ENCODE data around the gene ATG101. TPM values are rescaled to one million over a fixed set of nuclear protein-coding genes. Genes with fewer than 3 reads are reported as not detected.

ATG101 gene
- polyA plus RNA-seq, 1 of the 3 experiments (the other 2 are of a cell fraction): 160 TPM

DNA sequence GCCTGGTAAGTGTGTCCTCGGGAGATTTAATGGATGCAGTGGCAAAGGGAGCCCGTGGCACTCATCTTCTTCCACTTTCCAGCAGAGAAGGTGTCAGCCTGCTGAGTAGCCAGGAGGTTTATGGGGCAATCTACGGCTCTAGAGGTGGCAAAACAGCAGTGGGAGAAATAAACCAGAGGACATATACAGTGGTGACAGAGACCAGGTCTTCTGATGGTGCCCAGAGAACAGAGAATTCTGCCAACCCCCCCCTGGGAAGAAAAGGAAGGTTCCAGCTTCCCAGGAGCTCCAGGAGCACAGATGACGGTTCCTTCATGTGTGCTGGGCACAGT, 52.7 kb downstream of the ATG101 start:
- ChIA-PET POLR2A (no interaction called here), CTCF (interaction anchor here (0.6 to 13.5 kb wide), 17 partner anchors 10 to 1828 kb away, joined by 3 to 247 read pairs (median 4); partner anchors contain the start of gene ATG101)
- Histone ChIP-seq H3K79me2 (ENCODE audit: insufficient read depth) (no peaks in the 10 kb centered on the region), H3K4me3 (ENCODE audit: low read depth in 2 of 2, low read length in 1 of 2) (no peak overlapping the region), H3K4me1 (ENCODE audit: control insufficient read depth in 1 of 2, insufficient read depth in 2 of 2, low read depth in 1 of 2, low read length in 1 of 2) (peaks cover 0 to 26% of the 10 kb centered on the region in 2 experiments; a peak in 1 of 4 replicates), H3K9ac (no peak overlapping the region), H3K27me3 (ENCODE audit: insufficient read depth) (no peaks in the 10 kb centered on the region; the same call in 1 of the 2 replicates), H3F3A (replicated peaks; ENCODE audit: insufficient read depth) (peaks cover 4% of the 10 kb centered on the region), H3K4me2 (no peak overlapping the region), H3K9me2 (no peaks in the 10 kb centered on the region), H3K9me3 (no peaks in the 10 kb centered on the region), H3K27ac (ENCODE audit: low read depth in 2 of 2, low read length in 1 of 2) (no peak overlapping the region), H4K20me1 (ENCODE audit: insufficient read depth) (no peaks in the 10 kb centered on the region), H3K36me3 (replicated peaks in 1 of 2; ENCODE audit: control insufficient read depth in 1 of 2, insufficient read depth in 2 of 2, low read length in 1 of 2) (no peaks in the 10 kb centered on the region), H2AFZ (ENCODE audit: low read depth) (no peak overlapping the region)
- TF ChIP-seq NFIC (IDR thresholded peaks at IDR 0.05; ENCODE audit: borderline replicate concordance) (no peak), POLR2AphosphoS5 (IDR thresholded peaks at IDR 0.05; ENCODE audit: low read depth, low read length) (no peak), FOXM1 (IDR thresholded peaks at IDR 0.05; ENCODE audit: low read depth) (no peak), EP300 (IDR thresholded peaks at IDR 0.05; ENCODE audit: borderline replicate concordance in 1 of 2, low read depth in 1 of 2, low read length in 1 of 2) (no peak), FOSL2 (IDR thresholded peaks at IDR 0.05; ENCODE audit: borderline replicate concordance, low read depth) (no peak), EZH2phosphoT487 (IDR thresholded peaks at IDR 0.05; ENCODE audit: borderline replicate concordance, low read depth) (no peak), GABPA (IDR thresholded peaks at IDR 0.05; ENCODE audit: low read depth) (no peak)
- TF ChIP-seq, protein P1, sequence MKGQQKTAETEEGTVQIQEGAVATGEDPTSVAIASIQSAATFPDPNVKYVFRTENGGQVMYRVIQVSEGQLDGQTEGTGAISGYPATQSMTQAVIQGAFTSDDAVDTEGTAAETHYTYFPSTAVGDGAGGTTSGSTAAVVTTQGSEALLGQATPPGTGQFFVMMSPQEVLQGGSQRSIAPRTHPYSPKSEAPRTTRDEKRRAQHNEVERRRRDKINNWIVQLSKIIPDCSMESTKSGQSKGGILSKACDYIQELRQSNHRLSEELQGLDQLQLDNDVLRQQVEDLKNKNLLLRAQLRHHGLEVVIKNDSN (IDR thresholded peaks at IDR 0.05; ENCODE audit: borderline replicate concordance, low read depth): no peak
- TF ChIP-seq, protein P2, sequence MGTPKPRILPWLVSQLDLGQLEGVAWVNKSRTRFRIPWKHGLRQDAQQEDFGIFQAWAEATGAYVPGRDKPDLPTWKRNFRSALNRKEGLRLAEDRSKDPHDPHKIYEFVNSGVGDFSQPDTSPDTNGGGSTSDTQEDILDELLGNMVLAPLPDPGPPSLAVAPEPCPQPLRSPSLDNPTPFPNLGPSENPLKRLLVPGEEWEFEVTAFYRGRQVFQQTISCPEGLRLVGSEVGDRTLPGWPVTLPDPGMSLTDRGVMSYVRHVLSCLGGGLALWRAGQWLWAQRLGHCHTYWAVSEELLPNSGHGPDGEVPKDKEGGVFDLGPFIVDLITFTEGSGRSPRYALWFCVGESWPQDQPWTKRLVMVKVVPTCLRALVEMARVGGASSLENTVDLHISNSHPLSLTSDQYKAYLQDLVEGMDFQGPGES (IDR thresholded peaks at IDR 0.05; ENCODE audit: low read depth, low read length): no peak
- TF ChIP-seq, protein P3, sequence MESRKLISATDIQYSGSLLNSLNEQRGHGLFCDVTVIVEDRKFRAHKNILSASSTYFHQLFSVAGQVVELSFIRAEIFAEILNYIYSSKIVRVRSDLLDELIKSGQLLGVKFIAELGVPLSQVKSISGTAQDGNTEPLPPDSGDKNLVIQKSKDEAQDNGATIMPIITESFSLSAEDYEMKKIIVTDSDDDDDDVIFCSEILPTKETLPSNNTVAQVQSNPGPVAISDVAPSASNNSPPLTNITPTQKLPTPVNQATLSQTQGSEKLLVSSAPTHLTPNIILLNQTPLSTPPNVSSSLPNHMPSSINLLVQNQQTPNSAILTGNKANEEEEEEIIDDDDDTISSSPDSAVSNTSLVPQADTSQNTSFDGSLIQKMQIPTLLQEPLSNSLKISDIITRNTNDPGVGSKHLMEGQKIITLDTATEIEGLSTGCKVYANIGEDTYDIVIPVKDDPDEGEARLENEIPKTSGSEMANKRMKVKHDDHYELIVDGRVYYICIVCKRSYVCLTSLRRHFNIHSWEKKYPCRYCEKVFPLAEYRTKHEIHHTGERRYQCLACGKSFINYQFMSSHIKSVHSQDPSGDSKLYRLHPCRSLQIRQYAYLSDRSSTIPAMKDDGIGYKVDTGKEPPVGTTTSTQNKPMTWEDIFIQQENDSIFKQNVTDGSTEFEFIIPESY (IDR thresholded peaks at IDR 0.05; ENCODE audit: borderline replicate concordance, low read depth): no peak
- 51% methylated on average over 3 of the region's 4 CpGs for whole genome bisulfite sequencing (ENCODE audit: low lambda C conversion rate)
- DNase-seq: peak; percentile 11

DNA sequence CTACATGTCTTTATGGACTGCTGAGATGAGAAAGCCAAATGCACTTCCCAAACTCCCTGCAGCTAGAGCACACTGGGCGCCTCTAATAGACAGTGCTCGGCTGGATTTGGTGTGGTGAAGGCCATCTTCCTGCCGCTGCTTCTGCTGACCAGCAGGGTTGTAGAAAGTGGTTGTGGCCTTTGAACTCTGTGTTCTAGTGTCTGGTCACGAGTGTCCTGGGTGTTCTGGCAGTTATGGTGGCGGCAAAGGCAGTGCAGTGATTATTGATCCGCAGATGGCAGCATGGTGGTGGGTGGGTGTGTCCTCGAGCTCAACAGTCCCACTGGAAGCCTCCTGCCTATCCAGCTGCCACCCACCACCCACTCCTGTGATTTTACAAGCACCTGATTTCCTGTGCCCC, 53.1 kb downstream of the ATG101 start:
- 61% methylated on average over 7 of the region's 7 CpGs for WGBS (ENCODE audit: low lambda C conversion rate)
- peaks cover 4% of the 10 kb centered on the region for H3F3A ChIP-seq (replicated peaks; ENCODE audit: insufficient read depth)
- no peak overlapping the region for H3K4me2 ChIP-seq
- no peaks in the 10 kb centered on the region for H3K36me3 ChIP-seq (replicated peaks in 1 of 2; ENCODE audit: control insufficient read depth in 1 of 2, insufficient read depth in 2 of 2, low read length in 1 of 2)
- peaks cover 0 to 26% of the 10 kb centered on the region in 2 experiments; a peak in 1 of 4 replicates for H3K4me1 ChIP-seq (ENCODE audit: control insufficient read depth in 1 of 2, insufficient read depth in 2 of 2, low read depth in 1 of 2, low read length in 1 of 2)
- ChIA-PET POLR2A (no interaction called here), CTCF (interaction anchor here (0.6 to 13.5 kb wide), 14 partner anchors 10 to 763 kb away, joined by 3 to 247 read pairs (median 4); no protein-coding TSS in a partner anchor)
- H3K9ac ChIP-seq: no peak overlapping the region
- H2AFZ ChIP-seq (ENCODE audit: low read depth): no peak overlapping the region
- DNase-seq: no peak
- no peak for TF ChIP-seq CHD2 (IDR thresholded peaks at IDR 0.05; ENCODE audit: low read length, partially characterized antibody)
- TF ChIP-seq, protein P1 (IDR thresholded peaks at IDR 0.05; ENCODE audit: borderline replicate concordance, low read depth): no peak
- TF ChIP-seq, protein P4, sequence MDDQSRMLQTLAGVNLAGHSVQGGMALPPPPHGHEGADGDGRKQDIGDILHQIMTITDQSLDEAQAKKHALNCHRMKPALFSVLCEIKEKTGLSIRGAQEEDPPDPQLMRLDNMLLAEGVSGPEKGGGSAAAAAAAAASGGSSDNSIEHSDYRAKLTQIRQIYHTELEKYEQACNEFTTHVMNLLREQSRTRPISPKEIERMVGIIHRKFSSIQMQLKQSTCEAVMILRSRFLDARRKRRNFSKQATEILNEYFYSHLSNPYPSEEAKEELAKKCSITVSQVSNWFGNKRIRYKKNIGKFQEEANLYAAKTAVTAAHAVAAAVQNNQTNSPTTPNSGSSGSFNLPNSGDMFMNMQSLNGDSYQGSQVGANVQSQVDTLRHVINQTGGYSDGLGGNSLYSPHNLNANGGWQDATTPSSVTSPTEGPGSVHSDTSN (IDR thresholded peaks at IDR 0.05): no peak
- TF ChIP-seq NFIC (IDR thresholded peaks at IDR 0.05; ENCODE audit: borderline replicate concordance): no peak
- no peak for TF ChIP-seq MEF2A (IDR thresholded peaks at IDR 0.05; ENCODE audit: borderline replicate concordance, low read depth)
- TF ChIP-seq NRF1 (IDR thresholded peaks at IDR 0.05; ENCODE audit: low read depth, low read length): no peak
- TF ChIP-seq RAD21 (IDR thresholded peaks at IDR 0.05; ENCODE audit: low read length): no peak
- TF ChIP-seq FOXM1 (IDR thresholded peaks at IDR 0.05; ENCODE audit: low read depth): no peak
- TF ChIP-seq, protein P5, sequence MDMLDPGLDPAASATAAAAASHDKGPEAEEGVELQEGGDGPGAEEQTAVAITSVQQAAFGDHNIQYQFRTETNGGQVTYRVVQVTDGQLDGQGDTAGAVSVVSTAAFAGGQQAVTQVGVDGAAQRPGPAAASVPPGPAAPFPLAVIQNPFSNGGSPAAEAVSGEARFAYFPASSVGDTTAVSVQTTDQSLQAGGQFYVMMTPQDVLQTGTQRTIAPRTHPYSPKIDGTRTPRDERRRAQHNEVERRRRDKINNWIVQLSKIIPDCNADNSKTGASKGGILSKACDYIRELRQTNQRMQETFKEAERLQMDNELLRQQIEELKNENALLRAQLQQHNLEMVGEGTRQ (IDR thresholded peaks at IDR 0.05; ENCODE audit: borderline replicate concordance, low read depth, low read length): no peak
- no peak for TF ChIP-seq RCOR1 (IDR thresholded peaks at IDR 0.05; ENCODE audit: low read length)
- no peak for TF ChIP-seq TAF1 (IDR thresholded peaks at IDR 0.05; ENCODE audit: borderline replicate concordance, low read depth, low read length)
- no peak for TF ChIP-seq SMC3 (IDR thresholded peaks at IDR 0.05; ENCODE audit: low read depth, low read length)
- TF ChIP-seq MXI1 (IDR thresholded peaks at IDR 0.05; ENCODE audit: low read depth, low read length): no peak
- H4K20me1 ChIP-seq (ENCODE audit: insufficient read depth): no peaks in the 10 kb centered on the region
- H3K4me3 ChIP-seq (ENCODE audit: low read depth in 2 of 2, low read length in 1 of 2): no peak overlapping the region
- no peaks in the 10 kb centered on the region for H3K79me2 ChIP-seq (ENCODE audit: insufficient read depth)
- no peaks in the 10 kb centered on the region for H3K9me2 ChIP-seq
- no peaks in the 10 kb centered on the region; the same call in 1 of the 2 replicates for H3K27me3 ChIP-seq (ENCODE audit: insufficient read depth)
- H3K27ac ChIP-seq (ENCODE audit: low read depth in 2 of 2, low read length in 1 of 2): no peak overlapping the region
- H3K9me3 ChIP-seq: no peaks in the 10 kb centered on the region

Measured in SK-N-SH (cell line).